ENCODE results near the gene CWC27.

- no peak for TF ChIP-seq ZNF138 (CRISPR knock-in tag; conservative IDR thresholded peaks at IDR 0.05)
- TF ChIP-seq CTCF (IDR thresholded peaks at IDR 0.05), result no peak
- no peak for TF ChIP-seq PREB (CRISPR knock-in tag; IDR thresholded peaks at IDR 0.05; ENCODE audit: borderline replicate concordance)
- no peak for TF ChIP-seq FOXP1 (CRISPR knock-in tag; IDR thresholded peaks at IDR 0.05; ENCODE audit: borderline replicate concordance)
- no peak for TF ChIP-seq ZNF512 (CRISPR knock-in tag; IDR thresholded peaks at IDR 0.05; ENCODE audit: borderline replicate concordance)
- TF ChIP-seq MAX (CRISPR knock-in tag; IDR thresholded peaks at IDR 0.05), result no peak
- no peak for TF ChIP-seq ELF4 (CRISPR knock-in tag; IDR thresholded peaks at IDR 0.05; ENCODE audit: low read depth)
- no peak for TF ChIP-seq TEAD4 (CRISPR knock-in tag; IDR thresholded peaks at IDR 0.05)
- TF ChIP-seq USF2 (CRISPR knock-in tag; IDR thresholded peaks at IDR 0.05), result no peak
- no peak for TF ChIP-seq NR3C1 (CRISPR knock-in tag; conservative IDR thresholded peaks at IDR 0.05; ENCODE audit: low read depth)
- TF ChIP-seq ESRRA (CRISPR knock-in tag; IDR thresholded peaks at IDR 0.05; ENCODE audit: borderline replicate concordance), result no peak
- TF ChIP-seq KAT7 (CRISPR knock-in tag; IDR thresholded peaks at IDR 0.05; ENCODE audit: borderline replicate concordance), result no peak
- no peak for TF ChIP-seq ZNF263 (CRISPR knock-in tag; IDR thresholded peaks at IDR 0.05; ENCODE audit: low read depth)
- TF ChIP-seq FOXJ3 (CRISPR knock-in tag; IDR thresholded peaks at IDR 0.05; ENCODE audit: borderline replicate concordance), result no peak
These were observed 6.6 kb downstream of the CWC27 start for GRCh38 chr5:64775291-64775690.

Data from WTC11 (cell line).